Raji (cell line): ENCODE data around the gene USP25.

Experiments used
- POLR2A ChIP-seq: IDR thresholded peaks from 2 replicates; pipeline ENCODE4 v1.6.1; 2011; ENCODE audit warnings: low read depth, low read length, control low read depth; ENCODE audit not compliant: insufficient read depth

Gene USP25

DNA sequence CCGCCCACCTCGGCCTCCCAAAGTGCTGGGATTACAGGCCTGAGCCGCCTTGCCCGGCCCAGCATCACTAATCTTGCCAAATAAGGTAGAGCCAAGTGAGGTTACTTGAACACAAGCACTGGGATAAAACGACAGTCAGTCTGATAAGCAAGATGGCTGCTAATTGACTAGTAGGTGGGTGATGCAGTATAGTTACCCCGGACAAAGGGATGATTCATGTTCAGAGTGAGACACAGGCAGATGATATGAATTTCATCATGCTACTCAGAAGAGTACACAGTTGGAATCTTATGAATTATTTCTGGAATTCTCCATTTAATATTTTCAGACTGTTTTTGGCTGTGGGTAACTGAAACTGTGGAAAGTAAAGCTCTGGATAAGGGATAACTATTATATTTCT is 178.4 kb downstream of the USP25 start:
- TF ChIP-seq POLR2A = no peak

DNA sequence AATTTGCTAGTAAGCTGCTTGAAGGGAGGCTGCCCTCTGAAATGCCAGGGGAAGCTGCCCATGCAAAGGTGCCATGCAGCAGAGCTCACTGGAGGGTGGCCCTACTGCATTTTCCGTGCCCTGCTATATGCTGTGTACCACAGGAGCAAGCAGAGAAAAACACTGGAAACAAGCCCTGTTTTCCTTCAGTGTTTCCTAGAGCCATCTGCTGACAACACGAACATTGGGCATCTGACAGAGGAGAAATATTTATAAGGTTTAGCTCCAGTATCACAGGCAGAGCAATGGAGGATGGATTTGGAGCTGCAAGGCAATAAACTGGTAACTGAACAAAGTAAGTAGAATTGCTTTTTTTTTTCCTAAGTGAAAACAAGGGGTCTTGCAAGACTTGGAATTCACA is 198.4 kb downstream of the USP25 start:
- no peak for TF ChIP-seq POLR2A

DNA sequence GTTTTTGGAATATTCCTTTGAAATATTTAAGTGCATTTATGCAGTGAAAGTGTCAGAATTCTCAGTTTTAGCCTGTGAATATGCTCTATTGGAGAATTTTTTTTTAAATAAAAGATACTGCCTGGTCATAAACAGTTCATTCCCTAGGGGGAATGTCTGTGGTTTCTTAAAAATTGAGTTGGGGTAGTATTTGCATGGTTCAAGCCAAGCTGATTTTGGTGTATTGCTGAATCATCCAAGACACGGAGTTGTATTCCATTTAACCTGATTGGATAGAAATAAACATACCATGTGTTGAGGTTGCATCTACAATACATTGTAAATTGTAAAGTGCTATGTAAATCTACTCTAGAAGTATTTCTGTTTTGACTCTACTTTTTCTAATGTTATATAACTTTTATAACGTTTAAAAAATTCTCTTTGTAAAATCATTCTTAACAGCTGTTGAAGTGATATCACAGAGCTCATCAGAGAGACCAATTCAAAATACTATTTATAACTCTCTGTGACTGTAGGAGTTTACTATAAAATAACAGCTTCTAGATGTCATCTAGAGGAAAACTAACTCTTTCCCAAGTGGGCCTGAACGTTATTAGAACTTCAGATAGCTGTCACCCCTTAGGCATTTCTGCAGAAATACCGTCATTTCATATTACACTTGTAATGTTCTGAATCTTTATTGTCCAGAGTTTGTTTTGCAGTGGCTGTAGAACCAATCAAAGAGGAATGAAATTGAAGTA is 199.1 kb downstream of the USP25 start:
- no peak for TF ChIP-seq POLR2A

DNA sequence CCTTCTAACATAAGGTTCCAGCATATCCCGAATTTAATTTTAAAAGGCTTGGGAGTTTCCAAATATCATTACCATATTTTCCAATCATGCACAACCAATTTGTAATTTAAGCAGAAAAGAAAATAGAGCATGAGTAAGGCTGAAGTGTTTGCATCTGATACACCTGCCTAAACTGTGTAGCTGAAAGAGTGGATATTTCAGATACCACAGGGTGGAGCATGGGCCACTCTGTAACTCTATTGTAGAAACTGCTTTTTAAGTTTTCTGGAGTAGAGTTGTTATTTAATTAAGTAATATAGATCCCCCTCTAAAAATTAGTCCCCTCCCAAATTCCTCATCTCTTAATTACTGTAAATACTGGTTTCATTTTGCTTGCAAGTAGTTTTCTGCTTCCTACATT is 199.8 kb downstream of the USP25 start:
- TF ChIP-seq POLR2A = no peak
